22Rv1 (cell line): ENCODE data around the gene CHD8.

ENCODE experiments used
- H3K27ac ChIP-seq: fragments of 450-650 bp; 2 replicates; pipeline ENCODE4 v1.5.1; 2017
- ZFX ChIP-seq: fragments of 450-650 bp; IDR thresholded peaks from 2 replicates; pipeline ENCODE4 v1.6.1; 2017; ENCODE audit warnings: antibody characterized with exemption, borderline replicate concordance
- TF ChIP-seq, protein P1 (sequence below): fragments of 450-650 bp; IDR thresholded peaks from 2 replicates; pipeline ENCODE4 v1.5.1; 2017; ENCODE audit warnings: mild to moderate bottlenecking

Gene CHD8, protein sequence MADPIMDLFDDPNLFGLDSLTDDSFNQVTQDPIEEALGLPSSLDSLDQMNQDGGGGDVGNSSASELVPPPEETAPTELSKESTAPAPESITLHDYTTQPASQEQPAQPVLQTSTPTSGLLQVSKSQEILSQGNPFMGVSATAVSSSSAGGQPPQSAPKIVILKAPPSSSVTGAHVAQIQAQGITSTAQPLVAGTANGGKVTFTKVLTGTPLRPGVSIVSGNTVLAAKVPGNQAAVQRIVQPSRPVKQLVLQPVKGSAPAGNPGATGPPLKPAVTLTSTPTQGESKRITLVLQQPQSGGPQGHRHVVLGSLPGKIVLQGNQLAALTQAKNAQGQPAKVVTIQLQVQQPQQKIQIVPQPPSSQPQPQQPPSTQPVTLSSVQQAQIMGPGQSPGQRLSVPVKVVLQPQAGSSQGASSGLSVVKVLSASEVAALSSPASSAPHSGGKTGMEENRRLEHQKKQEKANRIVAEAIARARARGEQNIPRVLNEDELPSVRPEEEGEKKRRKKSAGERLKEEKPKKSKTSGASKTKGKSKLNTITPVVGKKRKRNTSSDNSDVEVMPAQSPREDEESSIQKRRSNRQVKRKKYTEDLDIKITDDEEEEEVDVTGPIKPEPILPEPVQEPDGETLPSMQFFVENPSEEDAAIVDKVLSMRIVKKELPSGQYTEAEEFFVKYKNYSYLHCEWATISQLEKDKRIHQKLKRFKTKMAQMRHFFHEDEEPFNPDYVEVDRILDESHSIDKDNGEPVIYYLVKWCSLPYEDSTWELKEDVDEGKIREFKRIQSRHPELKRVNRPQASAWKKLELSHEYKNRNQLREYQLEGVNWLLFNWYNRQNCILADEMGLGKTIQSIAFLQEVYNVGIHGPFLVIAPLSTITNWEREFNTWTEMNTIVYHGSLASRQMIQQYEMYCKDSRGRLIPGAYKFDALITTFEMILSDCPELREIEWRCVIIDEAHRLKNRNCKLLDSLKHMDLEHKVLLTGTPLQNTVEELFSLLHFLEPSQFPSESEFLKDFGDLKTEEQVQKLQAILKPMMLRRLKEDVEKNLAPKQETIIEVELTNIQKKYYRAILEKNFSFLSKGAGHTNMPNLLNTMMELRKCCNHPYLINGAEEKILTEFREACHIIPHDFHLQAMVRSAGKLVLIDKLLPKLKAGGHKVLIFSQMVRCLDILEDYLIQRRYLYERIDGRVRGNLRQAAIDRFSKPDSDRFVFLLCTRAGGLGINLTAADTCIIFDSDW (N-terminal part only)

GRCh38 chr14:21455912-21456667 is at the start of gene CHD8:
CHD8 (minus strand) TSS chr14:21456123; CDS start chr14:21431643, 24,480 bp downstream.
- TF ChIP-seq, protein P1, sequence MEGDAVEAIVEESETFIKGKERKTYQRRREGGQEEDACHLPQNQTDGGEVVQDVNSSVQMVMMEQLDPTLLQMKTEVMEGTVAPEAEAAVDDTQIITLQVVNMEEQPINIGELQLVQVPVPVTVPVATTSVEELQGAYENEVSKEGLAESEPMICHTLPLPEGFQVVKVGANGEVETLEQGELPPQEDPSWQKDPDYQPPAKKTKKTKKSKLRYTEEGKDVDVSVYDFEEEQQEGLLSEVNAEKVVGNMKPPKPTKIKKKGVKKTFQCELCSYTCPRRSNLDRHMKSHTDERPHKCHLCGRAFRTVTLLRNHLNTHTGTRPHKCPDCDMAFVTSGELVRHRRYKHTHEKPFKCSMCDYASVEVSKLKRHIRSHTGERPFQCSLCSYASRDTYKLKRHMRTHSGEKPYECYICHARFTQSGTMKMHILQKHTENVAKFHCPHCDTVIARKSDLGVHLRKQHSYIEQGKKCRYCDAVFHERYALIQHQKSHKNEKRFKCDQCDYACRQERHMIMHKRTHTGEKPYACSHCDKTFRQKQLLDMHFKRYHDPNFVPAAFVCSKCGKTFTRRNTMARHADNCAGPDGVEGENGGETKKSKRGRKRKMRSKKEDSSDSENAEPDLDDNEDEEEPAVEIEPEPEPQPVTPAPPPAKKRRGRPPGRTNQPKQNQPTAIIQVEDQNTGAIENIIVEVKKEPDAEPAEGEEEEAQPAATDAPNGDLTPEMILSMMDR: peak; percentile 83
- TF ChIP-seq ZFX: no peak
- peak within 1 kb of the TSS; percentile 96 for H3K27ac ChIP-seq

- TF ChIP-seq ZFX: no peak
- TF ChIP-seq, protein P1: no peak
- H3K27ac ChIP-seq: no peak overlapping the region
These were observed 49.2 kb upstream of the CHD8 start for GRCh38 chr14:21505012-21505553.

DNA sequence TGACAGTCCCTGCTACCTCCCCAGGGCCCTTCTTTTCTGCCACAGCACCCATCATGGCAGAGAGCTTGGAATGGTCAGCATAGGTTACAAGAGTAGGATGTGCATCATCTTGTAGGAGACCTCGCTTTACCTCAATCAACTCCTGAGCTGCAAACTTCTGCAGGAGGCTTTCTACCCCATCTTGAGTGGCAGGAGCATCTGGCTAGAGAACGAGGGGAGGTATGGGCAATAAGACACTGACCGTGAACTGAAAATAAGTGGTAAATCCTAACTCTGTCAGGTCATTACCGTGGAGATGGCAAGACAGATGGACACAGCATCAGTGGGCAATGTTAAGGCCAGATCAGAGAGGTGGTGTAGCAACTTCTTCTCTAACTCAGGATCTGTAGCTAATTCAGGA is 47.5 kb upstream of the CHD8 start:
- H3K27ac ChIP-seq: no peak overlapping the region
- TF ChIP-seq ZFX: no peak
- TF ChIP-seq, protein P1: no peak

GRCh38 chr14:21501568-21501967 is 45.6 kb upstream of the CHD8 start:
- H3K27ac ChIP-seq: no peak overlapping the region
- TF ChIP-seq, protein P1: no peak
- TF ChIP-seq ZFX: no peak

- TF ChIP-seq ZFX: no peak
- TF ChIP-seq, protein P1: peak; percentile 65
- H3K27ac ChIP-seq: no peak overlapping the region; the same call in 1 of the 2 replicates
These were observed 42.9 kb upstream of the CHD8 start for GRCh38 chr14:21498540-21499526.

DNA sequence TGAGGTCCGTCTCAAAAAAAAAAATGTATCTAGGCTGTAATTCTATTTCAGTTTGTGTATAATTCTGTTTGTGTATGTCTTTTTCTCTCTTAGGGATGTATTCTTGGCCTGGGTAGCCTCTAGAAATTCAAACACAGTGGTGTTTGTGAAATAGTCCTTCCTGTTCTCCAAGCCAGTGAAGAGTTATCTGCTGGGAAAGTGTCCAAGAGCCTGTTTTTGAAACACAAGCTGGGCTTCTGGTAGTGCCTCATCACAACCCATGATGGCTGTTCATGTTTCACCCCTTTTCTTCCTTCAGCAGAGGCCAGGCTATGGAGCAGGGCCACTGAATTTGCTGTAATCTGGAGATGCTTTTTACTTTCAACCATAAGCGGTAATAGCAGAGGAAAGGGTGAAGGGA is 40.5 kb upstream of the CHD8 start:
- TF ChIP-seq, protein P1: no peak
- TF ChIP-seq ZFX: no peak
- 0 out of 2 replicates have a peak overlapping the region, but pooled peaks have one; percentile 10 for H3K27ac ChIP-seq
